H9 (cell line): ENCODE results near the gene ATP13A4. TPM values are rescaled to one million over a fixed set of nuclear protein-coding genes. Genes with fewer than 3 reads are reported as not detected.

Source experiments
- DNase-seq: peaks from one replicate; pipeline ENCODE4 v3.0.0-alpha.2; 2017
- H2AFZ ChIP-seq: one replicate; pipeline ENCODE4 v1.6.1; 2013; ENCODE audit warnings: mild to moderate bottlenecking, low read length, control low read depth, moderate library complexity
- H2AK5ac ChIP-seq: 2 replicates; pipeline ENCODE4 v1.6.1; 2013; ENCODE audit warnings: low read length, control low read depth, mixed read lengths; ENCODE audit not compliant: insufficient read length
- H2BK120ac ChIP-seq: one replicate; pipeline ENCODE4 v1.6.1; 2013; ENCODE audit warnings: low read depth, mild to moderate bottlenecking, low read length, control low read depth, inconsistent platforms; ENCODE audit not compliant: poor library complexity, severe bottlenecking
- H2BK12ac ChIP-seq: 2 replicates; pipeline ENCODE4 v1.6.1; 2013; ENCODE audit warnings: low read length, control low read depth, mixed read lengths, low read depth; ENCODE audit not compliant: insufficient read length
- H2BK15ac ChIP-seq: 2 replicates; pipeline ENCODE4 v1.6.1; 2013; ENCODE audit warnings: low read depth, low read length, control low read depth
- H2BK20ac ChIP-seq: one replicate; pipeline ENCODE4 v1.6.1; 2013; ENCODE audit warnings: low read depth, mild to moderate bottlenecking, low read length, control low read depth, inconsistent platforms; ENCODE audit not compliant: poor library complexity, severe bottlenecking
- H2BK5ac ChIP-seq: 2 replicates; pipeline ENCODE4 v1.6.1; 2013; ENCODE audit warnings: low read length, control low read depth, mixed read lengths; ENCODE audit not compliant: insufficient read length
- H3K14ac ChIP-seq: 2 replicates; pipeline ENCODE4 v1.6.1; 2013; ENCODE audit warnings: low read length, control low read depth; ENCODE audit not compliant: insufficient read depth
- H3K18ac ChIP-seq: 2 replicates; pipeline ENCODE4 v1.6.1; 2013; ENCODE audit warnings: low read depth, mild to moderate bottlenecking, mixed read lengths, low read length, control low read depth; ENCODE audit not compliant: insufficient read length
- H3K23ac ChIP-seq: 2 replicates; pipeline ENCODE4 v1.6.1; 2013; ENCODE audit warnings: low read length, control low read depth, mixed read lengths, low read depth; ENCODE audit not compliant: insufficient read length
- H3K23me2 ChIP-seq: 2 replicates; pipeline ENCODE4 v1.6.1; 2013; ENCODE audit warnings: low read depth, mild to moderate bottlenecking, mixed read lengths, low read length, control low read depth; ENCODE audit not compliant: insufficient read length, poor library complexity, severe bottlenecking
- H3K27ac ChIP-seq: 2 replicates; pipeline ENCODE4 v1.5.1; 2013; ENCODE audit warnings: low read length, control low read depth, mixed read lengths, low read depth; ENCODE audit not compliant: insufficient read length
- H3K27me3 ChIP-seq: 2 replicates; pipeline ENCODE4 v1.6.1; 2013; ENCODE audit warnings: low read length, control low read depth, inconsistent platforms; ENCODE audit not compliant: insufficient read depth
- H3K4ac ChIP-seq: 2 replicates; pipeline ENCODE4 v1.6.1; 2013; ENCODE audit warnings: low read depth, mild to moderate bottlenecking, control low read depth, inconsistent platforms, low read length, moderate library complexity
- H3K4me1 ChIP-seq: 2 replicates; pipeline ENCODE4 v1.6.1; 2013; ENCODE audit warnings: low read length, control low read depth, inconsistent platforms; ENCODE audit not compliant: insufficient read depth
- H3K4me2 ChIP-seq: 2 replicates; pipeline ENCODE4 v1.6.1; 2013; ENCODE audit warnings: low read length, control low read depth, mixed read lengths; ENCODE audit not compliant: insufficient read length, insufficient read depth
- H3K56ac ChIP-seq: 2 replicates; pipeline ENCODE4 v1.6.1; 2013; ENCODE audit warnings: low read depth, mild to moderate bottlenecking, mixed read lengths, low read length, control low read depth; ENCODE audit not compliant: insufficient read length
- H3K79me1 ChIP-seq: 2 replicates; pipeline ENCODE4 v1.6.1; 2013; ENCODE audit warnings: low read depth, mild to moderate bottlenecking, moderate library complexity, low read length, control low read depth, inconsistent platforms; ENCODE audit not compliant: insufficient read depth, poor library complexity, severe bottlenecking
- H3K79me2 ChIP-seq: 2 replicates; pipeline ENCODE4 v1.6.1; 2013; ENCODE audit warnings: low read length, control low read depth, inconsistent platforms; ENCODE audit not compliant: insufficient read depth
- H3K9ac ChIP-seq: 2 replicates; pipeline ENCODE4 v1.6.1; 2013; ENCODE audit warnings: low read length, control low read depth, mixed read lengths; ENCODE audit not compliant: insufficient read length; ENCODE audit errors: extremely low read depth
- H3K9me3 ChIP-seq: one replicate; pipeline ENCODE4 v1.6.1; 2013; ENCODE audit warnings: low read depth, low read length, inconsistent platforms; ENCODE audit not compliant: control insufficient read depth
- H3T11ph ChIP-seq: one replicate; pipeline ENCODE4 v1.6.1; 2013; ENCODE audit warnings: mild to moderate bottlenecking, low read length, control low read depth, inconsistent platforms
- H4K20me1 ChIP-seq: one replicate; pipeline ENCODE4 v1.6.1; 2013; ENCODE audit not compliant: control insufficient read depth, insufficient read length, insufficient read depth
- H4K5ac ChIP-seq: 2 replicates; pipeline ENCODE4 v1.6.1; 2013; ENCODE audit warnings: low read depth, mild to moderate bottlenecking, mixed read lengths, low read length, control low read depth; ENCODE audit not compliant: insufficient read length
- H4K8ac ChIP-seq: replicated peaks from 2 replicates; pipeline ENCODE4 v1.6.1; 2013; ENCODE audit warnings: low read length, control low read depth, mixed read lengths, low read depth; ENCODE audit not compliant: insufficient read length
- H4K91ac ChIP-seq: 2 replicates; pipeline ENCODE4 v1.6.1; 2013; ENCODE audit warnings: low read depth, mild to moderate bottlenecking, moderate library complexity, mixed read lengths, low read length, control low read depth; ENCODE audit not compliant: insufficient read length
- H3K27ac Mint-ChIP-seq, 3 experiments: 2 replicates in 2 of 3; 3 replicates in 1 of 3; pipeline ENCODE4 v1.8.0; 2020 to 2021; ENCODE audit warnings: mixed read lengths in 3 of 3, mild to moderate bottlenecking in 1 of 3, moderate library complexity in 1 of 3
- H3K27me3 Mint-ChIP-seq: 2 replicates; pipeline ENCODE4 v1.8.0; 2021; ENCODE audit warnings: low read depth, mild to moderate bottlenecking, moderate library complexity, mixed read lengths
- H3K36me3 Mint-ChIP-seq, 3 experiments: 2 replicates in 2 of 3; 3 replicates in 1 of 3; pipeline ENCODE4 v1.8.0; 2020 to 2021; ENCODE audit warnings: low read depth in 3 of 3, mixed read lengths in 3 of 3; ENCODE audit not compliant: insufficient read depth in 1 of 3
- H3K4me1 Mint-ChIP-seq, 2 experiments: 2 replicates each; pipeline ENCODE4 v1.8.0; 2020; ENCODE audit warnings: mixed read lengths in 2 of 2
- H3K4me3 Mint-ChIP-seq, 2 experiments: 2 replicates in 1 of 2; 3 replicates in 1 of 2; pipeline ENCODE4 v1.8.0; 2020 to 2021; ENCODE audit warnings: mild to moderate bottlenecking in 2 of 2, mixed read lengths in 2 of 2, moderate library complexity in 1 of 2
- H3K9me3 Mint-ChIP-seq, 2 experiments: 2 replicates in 1 of 2; 3 replicates in 1 of 2; pipeline ENCODE4 v1.8.0; 2020; ENCODE audit warnings: mild to moderate bottlenecking in 2 of 2, mixed read lengths in 2 of 2, moderate library complexity in 1 of 2
- CTCF ChIP-seq: fragments of 200-600 bp; sonication (generic); conservative IDR thresholded peaks from 3 replicates; pipeline ENCODE4 v1.8.0; 2021; ENCODE audit warnings: antibody characterized with exemption, mild to moderate bottlenecking
- WGBS: extraction: QIAGEN DNeasy Blood & Tissue Kit; methylation state at CpG from one replicate; pipeline ENCODE4 v1.1.7; 2013; ENCODE audit warnings: missing lambda C conversion rate, low lambda C conversion rate, mixed read lengths; ENCODE audit not compliant: insufficient read length; ENCODE audit errors: extremely low coverage; 5-methylcytosine and 5-hydroxymethylcytosine counted together
- total RNA-seq: library from RNA; stranded (reverse); gene quantifications from 2 replicates; pipeline ENCODE4 v1.2.1, GENCODE V29; 2021

ATP13A4 gene
- total RNA-seq, 1 experiment from 2014 or later, result 0.13 TPM

- 0 out of 7 replicates have a peak overlapping the region, but pooled peaks of 1 of the 3 experiments have one; percentile 16 for H3K27ac Mint-ChIP-seq
- TF ChIP-seq CTCF, result no peak
- H3K27ac ChIP-seq, result no peak overlapping the region
- no peak overlapping the region for H2AK5ac ChIP-seq
- H4K20me1 ChIP-seq, result no peaks in the 10 kb centered on the region
- no peaks in the 10 kb centered on the region for H3K4me1 ChIP-seq
- H3K27me3 ChIP-seq, result no peaks in the 10 kb centered on the region
- H3K27me3 Mint-ChIP-seq, result peaks cover 1% of the 10 kb centered on the region
- H4K8ac ChIP-seq, result no peak overlapping the region
- H3K4me3 Mint-ChIP-seq, result no peak overlapping the region
- no peak overlapping the region for H4K5ac ChIP-seq
- no peak overlapping the region for H2AFZ ChIP-seq
- H3K4me1 Mint-ChIP-seq, result no peaks in the 10 kb centered on the region
- WGBS, result no CpG with 5 or more reads among the region's 4 CpGs
- no peak overlapping the region for H3K18ac ChIP-seq
- no peak overlapping the region for H2BK20ac ChIP-seq
- H3K9me3 ChIP-seq, result no peaks in the 10 kb centered on the region
- no peaks in the 10 kb centered on the region for H3K79me2 ChIP-seq
- no peak overlapping the region for H4K91ac ChIP-seq
- no peak overlapping the region for H3T11ph ChIP-seq
- H2BK5ac ChIP-seq, result no peak overlapping the region
- H3K9me3 Mint-ChIP-seq, result no peaks in the 10 kb centered on the region
- no peaks in the 10 kb centered on the region for H3K23me2 ChIP-seq
- no peak overlapping the region for H2BK120ac ChIP-seq
- DNase-seq, result no peak
- H2BK12ac ChIP-seq, result no peak overlapping the region
- no peak overlapping the region for H3K4me2 ChIP-seq
- H3K4ac ChIP-seq, result no peak overlapping the region
- H3K14ac ChIP-seq, result no peak overlapping the region
- no peak overlapping the region for H2BK15ac ChIP-seq
- H3K36me3 Mint-ChIP-seq, result no peaks in the 10 kb centered on the region; a peak in 1 of 7 replicates
- no peak overlapping the region for H3K9ac ChIP-seq
- H3K23ac ChIP-seq, result no peak overlapping the region
- H3K56ac ChIP-seq, result no peak overlapping the region
- H3K79me1 ChIP-seq, result no peaks in the 10 kb centered on the region
Measured at GRCh38 chr3:193457526-193457925, 97.2 kb downstream of the ATP13A4 start.
